C4-2B (cell line): ENCODE results near the gene NISCH.

Source experiments
- CTCF ChIP-seq: fragments of 450-650 bp; conservative IDR thresholded peaks from 2 replicates; pipeline ENCODE4 v1.5.1; 2017; ENCODE audit warnings: mild to moderate bottlenecking
- ZFX ChIP-seq: fragments of 450-650 bp; IDR thresholded peaks from 2 replicates; pipeline ENCODE4 v1.6.1; 2017

GRCh38 chr3:52532517-52532837 is 77.1 kb downstream of the NISCH start:
- no peak for TF ChIP-seq CTCF
- TF ChIP-seq ZFX: no peak
